Suprapubic skin (tissue), 4 donors: ENCODE data around the gene ZBTB40. TPM values are rescaled to one million over a fixed set of nuclear protein-coding genes. Genes with fewer than 3 reads are reported as not detected.

Experiments used
- DNase-seq, 2 donors: peaks; one replicate each; pipeline ENCODE4 v3.0.0-alpha.2; 2019; ENCODE audit warnings: low spot score in 2 of 2
- H3K27ac ChIP-seq: fragments of 200-600 bp; sonication (generic); one replicate; pipeline ENCODE4 v1.5.1; 2019
- H3K27me3 ChIP-seq: fragments of 200-600 bp; sonication (generic); one replicate; pipeline ENCODE4 v1.5.1; 2019
- H3K36me3 ChIP-seq: fragments of 200-600 bp; sonication (generic); one replicate; pipeline ENCODE4 v1.5.1; 2019
- H3K4me1 ChIP-seq: fragments of 200-600 bp; sonication (generic); one replicate; pipeline ENCODE4 v1.5.1; 2019
- H3K4me3 ChIP-seq: fragments of 200-600 bp; sonication (generic); one replicate; pipeline ENCODE4 v1.5.1; 2019; ENCODE audit warnings: mild to moderate bottlenecking
- H3K9me3 ChIP-seq: fragments of 200-600 bp; sonication (generic); one replicate; pipeline ENCODE4 v1.5.1; 2019
- EP300 ChIP-seq: sonication (generic); formaldehyde crosslinking; IDR thresholded peaks from one replicate; pipeline ENCODE4 v1.6.1; 2017; ENCODE audit warnings: antibody characterized with exemption
- POLR2A ChIP-seq, 2 donors: fragments of 450-650 bp; IDR thresholded peaks; one replicate each; pipeline ENCODE4 v1.6.1; 2017; ENCODE audit warnings: antibody characterized with exemption in 2 of 2, mild to moderate bottlenecking in 2 of 2, moderate library complexity in 2 of 2
- POLR2AphosphoS5 ChIP-seq, 3 donors: sonication (generic); formaldehyde crosslinking; IDR thresholded peaks; one replicate each; pipeline ENCODE4 v1.6.1; 2017; ENCODE audit warnings: antibody characterized with exemption in 3 of 3
- WGBS: methylation state at CpG from one replicate; pipeline ENCODE4 v1.1.5; 2018; 5-methylcytosine and 5-hydroxymethylcytosine counted together
- total RNA-seq, 4 donors: library from RNA; depleted of rRNA; stranded (reverse); fragments of >200 nt; gene quantifications; one replicate each; pipeline ENCODE4 v1.1.0, GENCODE V29; 2016
- TF ChIP-seq, protein P1 (sequence below), 2 donors: fragments of 200-600 bp in 1 of 2; fragments of 450-650 bp in 1 of 2; sonication (generic) in 1 of 2; IDR thresholded peaks; one replicate each; pipeline ENCODE4 v1.5.1; 2016 to 2019; ENCODE audit warnings: antibody characterized with exemption in 2 of 2, mild to moderate bottlenecking in 1 of 2, moderate library complexity in 1 of 2

The ZBTB40 gene
- total RNA-seq, 4 donors from 2014 or later = 12.7 to 36.0 (median 17.5) TPM

GRCh38 chr1:22556391-22557104 is 104.9 kb downstream of the ZBTB40 start:
- DNase-seq = no peak
- H3K4me1 ChIP-seq = peaks cover 15% of the 10 kb centered on the region
- H3K27me3 ChIP-seq = peaks cover 82% of the 10 kb centered on the region
- no peak for TF ChIP-seq EP300
- TF ChIP-seq POLR2AphosphoS5 (IDR thresholded peaks at IDR 0.05) = no peak
- no peak for TF ChIP-seq POLR2A (IDR thresholded peaks at IDR 0.05)
- TF ChIP-seq, protein P1, sequence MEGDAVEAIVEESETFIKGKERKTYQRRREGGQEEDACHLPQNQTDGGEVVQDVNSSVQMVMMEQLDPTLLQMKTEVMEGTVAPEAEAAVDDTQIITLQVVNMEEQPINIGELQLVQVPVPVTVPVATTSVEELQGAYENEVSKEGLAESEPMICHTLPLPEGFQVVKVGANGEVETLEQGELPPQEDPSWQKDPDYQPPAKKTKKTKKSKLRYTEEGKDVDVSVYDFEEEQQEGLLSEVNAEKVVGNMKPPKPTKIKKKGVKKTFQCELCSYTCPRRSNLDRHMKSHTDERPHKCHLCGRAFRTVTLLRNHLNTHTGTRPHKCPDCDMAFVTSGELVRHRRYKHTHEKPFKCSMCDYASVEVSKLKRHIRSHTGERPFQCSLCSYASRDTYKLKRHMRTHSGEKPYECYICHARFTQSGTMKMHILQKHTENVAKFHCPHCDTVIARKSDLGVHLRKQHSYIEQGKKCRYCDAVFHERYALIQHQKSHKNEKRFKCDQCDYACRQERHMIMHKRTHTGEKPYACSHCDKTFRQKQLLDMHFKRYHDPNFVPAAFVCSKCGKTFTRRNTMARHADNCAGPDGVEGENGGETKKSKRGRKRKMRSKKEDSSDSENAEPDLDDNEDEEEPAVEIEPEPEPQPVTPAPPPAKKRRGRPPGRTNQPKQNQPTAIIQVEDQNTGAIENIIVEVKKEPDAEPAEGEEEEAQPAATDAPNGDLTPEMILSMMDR (IDR thresholded peaks at IDR 0.05) = no peak
- H3K4me3 ChIP-seq = no peak overlapping the region
- no peaks in the 10 kb centered on the region for H3K9me3 ChIP-seq
- H3K36me3 ChIP-seq = no peaks in the 10 kb centered on the region
- 34% methylated on average over 13 of the region's 13 CpGs for WGBS
- H3K27ac ChIP-seq = no peak overlapping the region

GRCh38 chr1:22557341-22557950 is 105.8 kb downstream of the ZBTB40 start:
- 19% methylated on average over 5 of the region's 5 CpGs for WGBS
- Histone ChIP-seq H3K4me3 (no peak overlapping the region), H3K9me3 (no peaks in the 10 kb centered on the region), H3K27ac (no peak overlapping the region), H3K4me1 (peaks cover 15% of the 10 kb centered on the region), H3K27me3 (peaks cover 83% of the 10 kb centered on the region), H3K36me3 (no peaks in the 10 kb centered on the region)
- TF ChIP-seq EP300 (no peak), POLR2A (IDR thresholded peaks at IDR 0.05) (no peak), POLR2AphosphoS5 (IDR thresholded peaks at IDR 0.05) (no peak)
- TF ChIP-seq, protein P1 (IDR thresholded peaks at IDR 0.05) = no peak
- no peak for DNase-seq

- peaks cover 5% of the 10 kb centered on the region for H3K4me1 ChIP-seq
- TF ChIP-seq POLR2AphosphoS5 (IDR thresholded peaks at IDR 0.05) = no peak
- no peak for TF ChIP-seq EP300
- TF ChIP-seq, protein P1 (IDR thresholded peaks at IDR 0.05) = no peak
- no peak for TF ChIP-seq POLR2A (IDR thresholded peaks at IDR 0.05)
- H3K4me3 ChIP-seq = peak within 1 kb of the TSS; percentile 30
- no peaks in the 10 kb centered on the region for H3K9me3 ChIP-seq
- no peaks in the 10 kb centered on the region for H3K36me3 ChIP-seq
- H3K27me3 ChIP-seq = peaks cover 89% of the 10 kb centered on the region
- 22% methylated on average over 18 of the region's 81 CpGs for WGBS
- no peak for DNase-seq
- no peak within 1 kb of the TSS for H3K27ac ChIP-seq
Observed at GRCh38 chr1:22562584-22563583, 111.2 kb downstream of the ZBTB40 start, which contains the start of gene EPHA8. Gene EPHA8, plus strand, starts transcription at chr1:22563489. Its CDS starts 147 bp downstream, at chr1:22563636.

GRCh38 chr1:22563671-22564602 is 112.3 kb downstream of the ZBTB40 start:
- Histone ChIP-seq H3K4me1 (peaks cover 5% of the 10 kb centered on the region), H3K27ac (no peak overlapping the region), H3K36me3 (no peaks in the 10 kb centered on the region), H3K27me3 (peaks cover 94% of the 10 kb centered on the region), H3K9me3 (no peaks in the 10 kb centered on the region), H3K4me3 (no peak overlapping the region)
- DNase-seq = no peak
- TF ChIP-seq POLR2A (IDR thresholded peaks at IDR 0.05) (no peak), EP300 (no peak), POLR2AphosphoS5 (IDR thresholded peaks at IDR 0.05) (no peak)
- TF ChIP-seq, protein P1 (IDR thresholded peaks at IDR 0.05) = no peak
- 9% methylated on average over 26 of the region's 57 CpGs for WGBS
